Neuron (in vitro differentiated cells): ENCODE data around the gene EMC10.

Experiments used
- H2AFZ ChIP-seq: one replicate; pipeline ENCODE4 v1.6.1; 2013; ENCODE audit warnings: low read depth, mild to moderate bottlenecking, inconsistent platforms, low read length, moderate library complexity
- H3K27me3 ChIP-seq: one replicate; pipeline ENCODE4 v1.6.1; 2013; ENCODE audit warnings: low read length; ENCODE audit not compliant: insufficient read depth
- H3K36me3 ChIP-seq: one replicate; pipeline ENCODE4 v1.6.1; 2013; ENCODE audit warnings: low read length; ENCODE audit not compliant: insufficient read depth
- H3K4me1 ChIP-seq: one replicate; pipeline ENCODE4 v1.6.1; 2013; ENCODE audit warnings: low read length; ENCODE audit not compliant: insufficient read depth
- H3K4me3 ChIP-seq: 2 replicates; pipeline ENCODE4 v1.5.1; 2013; ENCODE audit warnings: mild to moderate bottlenecking, low read length, moderate library complexity
- H3K9me3 ChIP-seq: one replicate; pipeline ENCODE4 v1.6.1; 2013; ENCODE audit warnings: low read length

The EMC10 gene

DNA sequence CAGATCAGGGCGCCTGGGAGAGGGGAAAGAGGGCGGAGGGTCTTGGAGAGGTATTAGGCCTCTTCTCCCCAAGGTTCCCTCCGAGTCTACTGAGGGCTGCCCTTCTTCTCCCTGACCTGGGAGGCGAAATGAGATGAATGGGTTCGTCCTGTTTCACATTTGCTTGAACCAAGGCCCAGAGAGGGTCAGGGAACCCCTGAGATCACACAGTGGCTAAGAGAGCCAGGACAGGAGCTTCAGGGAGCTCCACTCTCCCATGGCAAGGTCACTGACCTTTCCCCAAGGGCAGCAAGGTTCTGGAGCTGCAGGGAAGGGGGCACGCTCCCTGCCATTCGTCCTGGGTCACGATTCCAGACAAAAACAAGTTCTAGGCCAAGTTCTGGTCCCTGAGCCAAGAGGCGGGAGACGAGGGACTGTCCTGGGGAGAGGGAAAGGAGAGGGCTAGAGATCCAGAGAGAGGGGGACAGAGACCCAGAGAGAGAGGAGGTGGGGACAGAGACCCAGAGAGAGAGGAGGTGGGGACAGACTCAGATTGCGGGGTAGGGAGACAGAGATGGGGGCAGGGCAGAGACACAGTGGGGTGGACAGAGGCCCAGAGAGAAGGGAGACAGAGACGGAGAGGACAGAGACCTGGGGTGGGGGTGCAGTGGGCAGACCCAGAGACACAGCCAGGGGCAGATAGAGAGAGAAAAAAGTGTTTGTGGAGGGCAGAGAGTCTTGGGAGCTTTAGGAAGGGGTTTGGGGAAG, 36.9 kb downstream of the EMC10 start:
- peaks cover 20% of the 10 kb centered on the region for H3K36me3 ChIP-seq
- H3K9me3 ChIP-seq: no peaks in the 10 kb centered on the region
- H3K4me1 ChIP-seq: peaks cover 64% of the 10 kb centered on the region
- H2AFZ ChIP-seq: no peak overlapping the region
- no peak overlapping the region for H3K4me3 ChIP-seq
- no peaks in the 10 kb centered on the region for H3K27me3 ChIP-seq

DNA sequence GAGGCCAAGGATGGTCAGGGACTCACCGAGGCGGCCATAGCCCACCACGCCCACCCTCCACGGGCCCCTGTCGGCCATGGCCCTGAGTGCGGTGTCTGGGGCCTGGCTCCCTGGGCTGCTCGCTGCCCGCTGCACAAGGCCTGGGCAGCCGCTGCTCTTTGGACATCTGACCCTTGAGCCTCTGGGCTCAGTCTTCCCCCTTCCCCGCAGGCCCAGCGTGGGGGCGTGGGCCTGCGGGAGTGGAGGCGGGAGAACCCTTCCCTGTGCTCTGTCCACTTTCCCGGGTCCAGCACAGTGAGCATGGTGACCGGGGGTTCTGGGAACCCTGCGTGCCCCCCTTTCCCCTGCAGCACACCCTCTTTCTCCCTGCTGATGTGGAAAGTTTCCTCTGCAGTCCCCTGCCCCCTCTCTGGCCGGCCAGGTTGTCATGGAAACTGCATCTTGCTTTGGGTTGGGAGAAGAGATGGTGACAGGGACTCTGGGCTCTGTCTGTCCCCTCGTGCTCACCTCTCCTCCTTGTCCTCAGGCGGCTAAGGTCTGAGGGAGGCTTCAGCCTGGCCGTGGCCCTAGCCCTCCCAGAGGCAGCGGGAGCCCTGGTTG, 37.5 kb downstream of the EMC10 start, which contains the start of gene ASPDH:
TSS of gene ASPDH (minus strand) at position 168 of the 600 bp plus-strand sequence. CDS start at position 78, 90 bp downstream.
- Histone ChIP-seq H3K9me3 (peaks cover 7% of the 10 kb centered on the region), H2AFZ (no peak within 1 kb of the TSS), H3K36me3 (peaks cover 27% of the 10 kb centered on the region), H3K27me3 (no peaks in the 10 kb centered on the region), H3K4me3 (no peak within 1 kb of the TSS), H3K4me1 (peaks cover 57% of the 10 kb centered on the region)

DNA sequence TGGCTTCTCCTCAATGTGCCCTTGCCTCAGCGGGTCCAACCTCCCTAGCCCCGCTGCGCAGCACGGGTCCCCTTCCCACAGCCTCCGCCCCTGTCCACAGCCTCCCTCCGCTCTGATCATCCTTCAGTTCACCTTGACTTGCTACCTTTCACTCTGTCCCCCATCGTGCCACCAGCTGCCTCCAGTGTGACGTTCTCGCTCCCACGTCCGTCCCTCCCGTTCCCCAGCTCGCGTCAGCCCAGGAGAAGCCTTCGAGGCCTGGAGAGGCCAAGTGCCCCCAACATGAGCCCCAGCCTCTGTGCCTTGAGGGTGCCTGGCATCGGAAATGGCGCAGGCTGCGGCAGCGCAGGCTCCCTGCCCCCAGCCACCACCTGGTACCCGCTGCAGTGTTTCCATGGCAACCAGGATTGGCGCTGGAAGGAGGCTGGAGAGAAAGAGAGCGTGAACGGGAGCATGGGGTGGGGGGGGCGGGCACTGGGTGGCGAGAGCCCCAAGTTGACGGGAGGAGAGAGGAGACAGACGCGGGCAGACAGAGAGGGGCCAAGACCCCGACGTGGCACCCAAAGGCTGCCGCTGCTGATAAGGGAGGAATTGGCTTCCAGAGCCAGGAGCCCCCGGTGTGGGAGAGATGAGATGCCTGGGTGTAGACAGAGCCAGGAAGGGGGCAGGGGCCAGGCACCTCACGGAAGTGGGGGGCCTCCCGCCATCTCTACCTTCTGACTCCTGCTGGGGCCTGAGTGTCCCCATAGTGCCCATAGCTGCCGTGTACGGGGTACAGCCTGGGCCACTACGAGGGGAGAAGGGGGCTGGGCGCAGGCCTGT, 38.2 kb downstream of the EMC10 start:
- Histone ChIP-seq H3K4me1 (peaks cover 50% of the 10 kb centered on the region), H3K4me3 (no peak overlapping the region), H3K27me3 (no peaks in the 10 kb centered on the region), H3K36me3 (peaks cover 32% of the 10 kb centered on the region), H2AFZ (no peak overlapping the region), H3K9me3 (peaks cover 12% of the 10 kb centered on the region)

DNA sequence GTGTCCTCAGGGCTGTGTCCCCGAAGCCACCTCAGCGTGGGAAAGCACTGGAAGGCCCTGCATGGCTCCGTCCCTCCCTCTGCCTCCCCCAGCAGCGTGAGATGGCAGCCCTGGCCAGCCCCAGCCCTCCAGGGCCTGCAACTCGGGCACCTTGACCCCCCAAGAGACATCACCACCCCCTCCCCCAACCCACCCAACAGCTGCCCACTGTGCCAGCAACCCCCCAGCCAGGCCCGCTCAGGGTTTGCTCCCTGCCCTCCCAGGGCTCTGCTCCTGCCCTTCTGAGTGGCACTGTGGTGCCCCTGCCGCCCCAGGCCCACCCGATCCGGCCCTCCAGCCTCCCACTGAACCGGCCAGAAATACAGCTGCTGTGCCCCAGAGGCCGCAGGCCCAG, 38.9 kb downstream of the EMC10 start:
- H3K27me3 ChIP-seq: no peaks in the 10 kb centered on the region
- H3K9me3 ChIP-seq: peaks cover 12% of the 10 kb centered on the region
- no peak overlapping the region for H3K4me3 ChIP-seq
- H3K4me1 ChIP-seq: peaks cover 45% of the 10 kb centered on the region
- H3K36me3 ChIP-seq: peaks cover 32% of the 10 kb centered on the region
- H2AFZ ChIP-seq: no peak overlapping the region

DNA sequence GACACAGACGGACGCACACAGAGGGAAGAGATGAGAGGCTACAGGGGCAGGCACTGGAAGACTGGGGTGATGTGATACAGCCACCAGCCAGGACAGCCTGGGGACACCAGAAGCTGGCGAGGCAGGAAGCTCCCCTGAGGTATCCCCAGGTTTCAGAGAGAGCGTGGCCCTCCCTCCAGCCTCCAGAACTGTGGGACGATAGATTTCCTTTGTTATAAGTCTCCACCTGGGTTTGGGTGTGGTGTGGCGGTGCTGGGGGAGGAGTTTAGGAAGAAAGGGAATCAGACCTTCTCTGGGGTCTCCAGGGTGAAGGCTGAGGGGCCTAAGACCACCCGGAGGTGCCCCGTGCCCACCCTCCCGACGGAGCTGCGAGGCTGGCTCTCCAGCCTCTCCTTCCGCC, 40.1 kb downstream of the EMC10 start:
- Histone ChIP-seq H3K4me1 (peaks cover 41% of the 10 kb centered on the region), H3K4me3 (no peak overlapping the region), H3K36me3 (peaks cover 36% of the 10 kb centered on the region), H3K9me3 (peaks cover 12% of the 10 kb centered on the region), H3K27me3 (no peaks in the 10 kb centered on the region), H2AFZ (no peak overlapping the region)

DNA sequence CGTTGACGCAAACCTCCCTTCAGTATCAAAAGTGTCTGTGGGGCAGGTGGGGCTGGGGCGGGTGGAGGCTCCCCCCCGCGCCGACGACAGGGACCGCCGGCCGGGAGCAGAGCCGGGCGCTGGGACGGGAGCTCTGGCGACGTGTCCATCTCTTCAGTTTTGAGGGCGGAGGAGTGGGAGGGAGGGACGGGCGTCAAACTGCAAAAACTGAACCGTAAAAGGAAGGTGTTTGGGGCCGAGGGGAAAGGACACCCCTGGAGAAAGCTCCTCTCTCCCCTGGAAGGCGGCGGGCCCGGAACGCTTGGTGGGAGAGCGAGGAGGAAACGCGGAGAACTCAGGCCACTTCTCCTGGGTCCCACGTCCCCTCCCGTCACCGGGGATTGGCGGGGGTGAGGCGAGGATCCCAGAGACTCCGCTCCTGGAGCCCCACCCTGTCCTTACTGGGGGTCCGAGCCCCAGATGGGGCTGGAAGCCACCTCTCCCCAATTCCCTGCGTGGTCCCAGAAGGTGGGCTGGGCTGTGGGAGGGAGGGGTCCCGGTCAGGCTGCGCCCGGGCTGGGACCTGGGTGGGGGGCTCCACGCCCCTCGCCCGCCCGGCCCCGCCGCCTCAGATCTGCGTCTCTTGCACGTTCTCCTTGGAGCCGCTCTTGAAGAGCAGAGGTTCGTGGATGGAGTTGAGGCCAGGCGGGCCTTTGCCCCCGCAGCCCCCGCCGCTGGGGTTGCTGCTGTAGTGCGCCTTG, 40.8 kb downstream of the EMC10 start:
- peaks cover 12% of the 10 kb centered on the region for H3K9me3 ChIP-seq
- H3K4me1 ChIP-seq: peaks cover 34% of the 10 kb centered on the region
- peaks cover 36% of the 10 kb centered on the region for H3K36me3 ChIP-seq
- H3K4me3 ChIP-seq: no peak overlapping the region
- H2AFZ ChIP-seq: no peak overlapping the region
- no peaks in the 10 kb centered on the region for H3K27me3 ChIP-seq

DNA sequence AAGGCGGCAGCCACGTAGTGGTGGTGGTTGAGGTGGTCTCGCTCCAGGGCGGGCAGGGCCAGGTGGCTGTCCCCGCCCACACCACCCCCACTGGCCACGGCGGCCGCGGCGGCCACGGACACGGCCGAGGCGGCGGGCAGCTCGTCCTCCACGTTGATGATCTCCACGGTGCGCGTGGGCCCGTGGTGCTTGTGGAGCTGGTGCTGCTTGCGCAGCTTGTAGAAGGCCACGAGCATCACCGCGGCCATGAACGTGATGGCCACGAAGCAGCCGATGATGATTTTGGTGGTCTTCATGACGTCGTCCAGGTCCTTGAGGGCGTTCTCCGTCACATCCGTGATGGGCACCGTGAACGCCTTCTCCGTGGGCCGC, 41.4 kb downstream of the EMC10 start:
- Histone ChIP-seq H3K36me3 (peaks cover 36% of the 10 kb centered on the region), H3K27me3 (no peaks in the 10 kb centered on the region), H3K4me3 (no peak overlapping the region), H3K9me3 (peaks cover 12% of the 10 kb centered on the region), H2AFZ (no peak overlapping the region), H3K4me1 (peaks cover 29% of the 10 kb centered on the region)

DNA sequence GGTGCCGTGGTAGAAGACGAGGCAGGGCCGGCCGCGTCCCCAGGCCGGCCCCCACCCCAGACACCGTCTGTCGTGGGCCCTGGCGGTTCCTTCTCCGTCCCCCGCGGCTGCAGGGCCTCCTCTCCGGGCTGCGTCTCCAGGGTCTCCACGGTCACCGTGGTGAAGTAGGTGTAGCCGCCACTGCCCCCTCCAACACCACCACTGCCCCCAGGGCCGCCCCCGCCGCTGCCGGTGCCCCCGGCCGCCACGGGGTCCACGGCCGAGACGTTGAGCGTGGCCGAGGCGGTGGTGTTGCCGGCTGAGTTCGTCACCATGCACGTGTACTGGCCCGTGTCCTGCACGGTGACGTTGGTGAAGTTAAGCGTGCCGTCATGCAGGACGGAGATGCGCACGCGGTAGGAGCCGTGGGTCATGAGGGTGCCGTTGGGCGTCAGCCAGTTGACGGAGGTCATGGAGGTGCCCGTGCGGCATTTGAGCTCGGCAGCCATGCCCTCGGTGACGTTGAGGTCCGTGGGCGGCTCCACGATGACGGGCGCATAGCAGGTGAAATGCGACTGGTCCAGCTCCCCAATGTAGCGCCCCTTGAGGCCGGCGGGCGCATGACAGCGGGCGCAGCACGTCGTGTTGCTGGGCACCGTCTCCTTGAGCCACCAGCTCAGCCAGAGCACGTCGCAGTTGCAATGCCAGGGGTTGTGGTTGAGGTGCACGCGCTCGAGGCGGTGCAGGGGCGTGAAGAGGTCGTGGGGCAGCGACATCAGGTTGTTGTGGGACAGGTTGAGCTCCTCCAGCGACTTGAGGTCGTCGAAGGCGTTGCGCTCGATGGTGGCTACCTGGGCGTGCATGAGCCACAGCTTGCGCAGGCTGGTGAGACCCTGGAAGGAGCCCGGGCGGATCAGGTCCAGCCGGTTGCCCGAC, 42.0 kb downstream of the EMC10 start:
- peaks cover 36% of the 10 kb centered on the region for H3K36me3 ChIP-seq
- peaks cover 12% of the 10 kb centered on the region for H3K9me3 ChIP-seq
- H3K27me3 ChIP-seq: no peaks in the 10 kb centered on the region
- no peak overlapping the region for H3K4me3 ChIP-seq
- no peak overlapping the region for H2AFZ ChIP-seq
- peaks cover 22% of the 10 kb centered on the region for H3K4me1 ChIP-seq

DNA sequence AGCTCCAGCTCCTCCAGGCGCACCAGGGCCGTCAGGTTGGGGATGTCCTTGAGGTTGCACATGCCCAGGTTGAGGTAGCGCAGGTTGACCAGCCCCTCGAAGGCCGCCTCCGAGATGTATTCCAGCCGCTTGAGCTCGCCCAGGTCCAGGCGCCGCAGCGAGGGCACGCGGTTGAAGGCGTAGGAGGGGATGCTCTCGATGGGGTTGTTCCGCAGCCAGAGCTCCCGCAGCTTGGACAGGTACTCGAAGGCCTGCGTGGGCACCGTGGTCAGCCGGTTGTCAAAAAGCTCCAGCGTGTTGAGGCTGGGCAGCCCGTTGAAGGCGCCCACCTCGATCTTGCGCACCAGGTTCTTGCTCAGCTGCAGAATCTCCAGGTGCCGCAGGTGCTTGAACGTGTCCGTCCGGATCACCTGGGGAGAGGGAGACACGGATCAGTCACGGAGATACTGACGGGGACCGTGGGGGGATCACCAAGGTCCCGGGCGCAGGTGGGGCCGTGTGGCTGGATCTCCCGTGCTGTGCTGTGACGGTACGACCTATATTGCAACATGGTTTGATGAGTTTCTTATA, 42.8 kb downstream of the EMC10 start:
- Histone ChIP-seq H2AFZ (no peak overlapping the region), H3K4me3 (no peak overlapping the region), H3K9me3 (peaks cover 12% of the 10 kb centered on the region), H3K4me1 (peaks cover 15% of the 10 kb centered on the region), H3K36me3 (peaks cover 36% of the 10 kb centered on the region), H3K27me3 (no peaks in the 10 kb centered on the region)

DNA sequence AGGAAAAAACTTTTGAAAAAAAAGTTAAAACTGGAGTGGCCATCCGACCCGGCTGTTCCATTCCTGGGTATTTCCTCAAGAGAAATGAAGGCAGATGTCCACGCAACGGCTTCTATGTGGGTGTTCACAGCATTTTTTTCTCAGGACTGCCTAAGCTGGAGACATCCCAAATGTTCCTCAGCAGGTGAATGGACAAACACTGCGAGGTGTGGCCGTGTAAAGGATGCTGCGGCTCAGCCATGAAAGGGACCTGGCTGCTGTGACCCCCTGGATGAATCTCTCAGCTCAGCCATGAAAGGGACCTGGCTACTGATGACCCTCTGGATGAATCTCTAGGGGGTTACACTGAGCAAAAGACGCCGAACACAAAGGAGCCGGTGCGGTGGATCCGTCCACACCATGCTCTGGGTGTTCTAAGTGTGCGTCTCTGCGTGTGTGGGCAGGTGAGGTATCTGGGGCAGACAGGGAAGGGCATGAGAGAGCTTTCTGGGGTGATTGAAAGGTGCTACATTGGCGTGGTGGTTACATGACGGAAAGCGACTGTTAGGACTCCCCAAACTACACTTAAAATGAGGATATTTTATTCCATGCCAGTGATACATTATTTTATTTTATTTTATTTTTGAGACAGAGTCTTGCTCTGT, 44.6 kb downstream of the EMC10 start:
- Histone ChIP-seq H3K36me3 (peaks cover 36% of the 10 kb centered on the region), H3K27me3 (no peaks in the 10 kb centered on the region), H3K4me1 (no peaks in the 10 kb centered on the region), H3K4me3 (no peak overlapping the region), H2AFZ (no peak overlapping the region), H3K9me3 (peaks cover 12% of the 10 kb centered on the region)

DNA sequence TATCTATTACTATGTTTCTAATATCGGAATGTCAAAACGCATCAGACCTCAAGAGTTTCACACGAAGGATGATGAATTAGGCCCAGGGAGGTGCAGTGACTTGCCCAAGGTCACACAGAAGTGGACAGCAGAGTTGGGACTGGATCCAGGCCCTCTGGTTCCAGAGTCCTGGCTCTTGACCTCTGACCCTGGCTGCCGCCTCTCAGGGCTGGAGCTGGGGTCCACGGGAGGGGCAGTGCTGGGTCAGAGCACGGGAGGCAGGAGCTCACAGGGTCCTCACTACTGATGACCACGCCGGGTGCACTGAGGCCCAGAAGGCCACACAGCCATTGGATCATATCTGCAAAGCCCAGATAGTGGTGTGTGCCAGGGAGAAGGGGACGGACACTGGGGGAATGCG, 46.6 kb downstream of the EMC10 start:
- H3K4me3 ChIP-seq: no peak overlapping the region
- no peaks in the 10 kb centered on the region for H3K27me3 ChIP-seq
- H3K36me3 ChIP-seq: peaks cover 25% of the 10 kb centered on the region
- no peak overlapping the region for H2AFZ ChIP-seq
- no peaks in the 10 kb centered on the region for H3K4me1 ChIP-seq
- H3K9me3 ChIP-seq: peaks cover 12% of the 10 kb centered on the region
